ENCODE results near the gene LRIT3.

The LRIT3 gene, protein sequence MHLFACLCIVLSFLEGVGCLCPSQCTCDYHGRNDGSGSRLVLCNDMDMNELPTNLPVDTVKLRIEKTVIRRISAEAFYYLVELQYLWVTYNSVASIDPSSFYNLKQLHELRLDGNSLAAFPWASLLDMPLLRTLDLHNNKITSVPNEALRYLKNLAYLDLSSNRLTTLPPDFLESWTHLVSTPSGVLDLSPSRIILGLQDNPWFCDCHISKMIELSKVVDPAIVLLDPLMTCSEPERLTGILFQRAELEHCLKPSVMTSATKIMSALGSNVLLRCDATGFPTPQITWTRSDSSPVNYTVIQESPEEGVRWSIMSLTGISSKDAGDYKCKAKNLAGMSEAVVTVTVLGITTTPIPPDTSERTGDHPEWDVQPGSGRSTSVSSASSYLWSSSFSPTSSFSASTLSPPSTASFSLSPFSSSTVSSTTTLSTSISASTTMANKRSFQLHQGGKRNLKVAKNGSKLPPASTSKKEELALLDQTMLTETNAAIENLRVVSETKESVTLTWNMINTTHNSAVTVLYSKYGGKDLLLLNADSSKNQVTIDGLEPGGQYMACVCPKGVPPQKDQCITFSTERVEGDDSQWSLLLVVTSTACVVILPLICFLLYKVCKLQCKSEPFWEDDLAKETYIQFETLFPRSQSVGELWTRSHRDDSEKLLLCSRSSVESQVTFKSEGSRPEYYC

DNA sequence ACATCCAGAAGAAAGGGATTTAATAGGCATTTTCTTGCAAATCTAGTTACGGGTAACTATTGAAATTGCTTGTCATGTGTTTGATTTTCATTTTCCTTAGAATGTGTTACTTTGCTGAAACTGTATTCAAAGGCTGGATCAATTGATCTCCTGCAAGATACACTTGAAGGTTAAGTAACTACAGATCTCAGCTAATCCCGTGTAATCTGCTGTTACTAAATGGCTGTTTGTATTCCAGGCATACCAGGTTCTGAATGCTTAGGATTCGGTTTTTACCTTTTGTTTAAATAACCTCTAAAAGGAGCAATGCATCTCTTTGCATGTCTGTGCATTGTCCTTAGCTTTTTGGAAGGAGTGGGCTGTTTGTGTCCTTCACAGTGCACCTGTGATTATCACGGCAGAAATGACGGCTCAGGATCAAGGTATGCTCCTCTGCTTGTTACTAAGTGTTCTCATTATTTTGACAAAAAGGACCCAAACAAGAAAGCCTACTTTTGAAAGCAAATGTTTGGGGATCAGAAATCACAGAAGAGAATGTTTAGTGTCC is at the start of gene LRIT3:
Gene LRIT3, plus strand, starts transcription at position 212 of the 547 bp plus-strand sequence. Its CDS starts 95 bp downstream, at position 307.
- no peak for DNase-seq

DNA sequence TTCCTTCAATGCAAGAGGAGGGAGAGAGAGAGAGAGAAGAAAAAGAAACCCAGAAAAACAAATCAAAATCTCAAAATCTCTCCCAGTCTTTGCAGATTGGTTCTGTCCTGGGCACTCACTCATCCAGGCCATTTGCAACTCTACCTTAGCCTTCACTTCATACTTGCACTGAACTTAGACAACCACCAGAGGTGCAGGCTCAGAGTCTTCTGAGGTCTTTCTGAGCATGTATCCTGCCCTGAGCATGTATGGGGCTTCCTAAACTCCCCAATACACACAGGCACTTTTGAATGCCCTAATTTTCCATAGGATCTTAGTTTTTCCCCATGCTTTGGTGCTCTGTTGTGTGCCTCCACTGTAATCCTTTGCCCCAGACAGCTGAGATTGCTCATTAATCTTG is 49.0 kb upstream of the LRIT3 start:
- DNase-seq = no peak

- no peak for DNase-seq
Measured at GRCh38 chr4:109801099-109801789, 46.7 kb upstream of the LRIT3 start.

DNA sequence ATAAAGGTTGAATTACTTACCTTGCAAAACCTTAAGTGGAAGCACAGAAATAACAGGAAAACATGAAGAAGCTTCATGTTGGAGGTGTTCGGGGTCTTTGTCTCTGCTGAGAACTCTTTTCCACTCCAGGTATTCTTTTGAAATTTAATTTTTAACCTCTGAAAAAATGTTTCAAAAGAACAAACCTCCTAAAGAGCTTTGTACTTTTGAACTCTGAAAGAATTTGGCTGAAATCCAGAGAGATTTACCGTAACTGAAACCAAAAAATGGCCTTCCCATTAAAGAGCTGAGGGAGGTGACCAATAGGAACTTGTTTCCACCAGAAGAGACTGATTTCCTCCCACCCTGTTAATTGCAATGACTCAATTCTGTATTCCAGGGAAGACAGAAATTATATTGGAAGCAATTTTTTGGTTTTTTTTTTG is 46.0 kb upstream of the LRIT3 start, which contains the start of gene CFI:
Gene CFI, minus strand, starts transcription at position 105 of the 425 bp plus-strand sequence. Its CDS starts 28 bp downstream, at position 77.
- DNase-seq = no peak

DNA sequence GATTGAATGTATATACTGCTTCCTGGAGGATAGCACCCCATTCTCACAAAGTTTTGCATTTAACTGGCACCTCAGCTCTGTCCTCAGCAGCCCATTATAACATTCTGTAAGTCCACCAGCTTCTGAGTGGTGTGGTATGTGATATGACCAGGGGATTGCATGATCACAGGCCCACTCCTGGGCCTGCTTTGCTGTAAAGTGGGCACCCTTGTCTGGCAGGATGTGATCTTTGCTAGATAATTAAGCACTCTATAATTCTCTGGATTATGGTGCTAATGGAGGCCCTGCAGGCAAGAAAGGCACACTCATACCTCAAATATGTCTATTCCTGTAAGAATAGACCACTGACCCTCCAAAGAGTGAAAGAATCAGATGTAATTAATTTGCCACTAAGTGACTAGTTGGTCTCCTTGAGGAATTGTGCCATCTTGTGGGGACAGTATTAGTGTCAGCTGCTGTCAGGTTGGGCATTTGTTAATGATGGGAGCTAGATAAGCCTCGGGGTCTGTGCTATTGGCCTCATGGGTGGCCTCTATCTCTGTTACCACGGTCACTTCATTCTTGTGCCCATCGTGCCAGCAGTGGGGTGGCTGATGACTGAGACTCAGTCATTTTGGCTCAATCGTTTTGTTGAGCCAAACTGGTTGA is 43.9 kb upstream of the LRIT3 start:
- no peak for DNase-seq

DNA sequence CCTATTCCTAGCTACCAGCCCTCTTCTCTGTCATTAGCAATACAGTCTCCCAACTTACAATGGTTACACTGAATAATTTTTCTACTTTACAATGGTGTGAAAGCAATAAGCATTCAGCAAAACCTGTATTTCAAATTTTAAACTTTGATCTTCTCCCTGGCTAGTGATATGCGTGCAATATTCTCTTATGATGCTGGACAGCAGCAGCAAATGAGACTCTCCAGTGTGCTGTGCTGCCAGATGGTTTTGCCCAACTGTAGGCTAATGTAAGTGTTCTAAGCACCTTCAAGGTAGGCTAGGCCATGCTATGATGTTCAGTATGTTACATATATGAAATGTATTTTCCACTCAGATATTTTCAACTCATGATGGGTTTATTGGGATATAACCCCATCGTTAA is 38.3 kb upstream of the LRIT3 start:
- DNase-seq = no peak

DNA sequence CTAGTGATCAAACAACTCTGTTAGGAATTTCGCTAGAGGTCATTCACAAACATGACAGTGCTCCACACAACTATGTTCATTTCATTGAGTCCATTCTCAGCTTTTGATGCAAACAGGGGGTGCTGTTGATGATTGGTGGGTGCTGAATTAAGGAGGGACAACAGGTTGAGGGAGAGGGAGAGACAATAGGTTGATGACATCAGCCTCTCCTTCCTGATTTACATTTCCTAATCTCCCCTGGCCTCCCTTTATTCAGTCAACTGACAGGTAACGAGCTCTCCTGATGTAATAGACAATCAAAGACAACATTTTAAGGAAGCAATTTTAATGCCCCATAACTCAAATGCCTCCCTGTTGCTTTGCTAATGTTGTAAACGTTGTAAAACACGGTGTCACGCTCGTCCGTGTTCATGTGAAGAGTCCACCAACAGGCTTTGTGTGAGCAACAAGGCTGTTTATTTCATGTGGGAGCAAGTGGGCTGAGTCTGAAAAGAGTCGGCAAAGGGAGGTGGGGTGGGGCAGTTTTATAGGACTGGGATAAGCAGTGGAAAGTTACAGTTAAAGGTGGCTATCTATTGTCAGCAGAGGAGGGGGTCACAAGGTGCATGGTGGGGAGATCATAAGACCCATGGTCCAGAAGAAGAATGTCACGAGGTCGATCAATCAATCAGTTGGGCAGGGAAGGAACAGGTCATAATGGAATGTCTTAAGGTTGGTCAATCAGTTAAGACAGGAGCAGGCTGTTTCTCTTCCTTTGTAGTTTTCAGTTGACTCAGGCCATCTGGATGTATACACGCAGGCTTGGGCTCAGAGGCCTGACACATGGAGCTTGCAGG is 37.1 kb upstream of the LRIT3 start:
- no peak for DNase-seq

DNA sequence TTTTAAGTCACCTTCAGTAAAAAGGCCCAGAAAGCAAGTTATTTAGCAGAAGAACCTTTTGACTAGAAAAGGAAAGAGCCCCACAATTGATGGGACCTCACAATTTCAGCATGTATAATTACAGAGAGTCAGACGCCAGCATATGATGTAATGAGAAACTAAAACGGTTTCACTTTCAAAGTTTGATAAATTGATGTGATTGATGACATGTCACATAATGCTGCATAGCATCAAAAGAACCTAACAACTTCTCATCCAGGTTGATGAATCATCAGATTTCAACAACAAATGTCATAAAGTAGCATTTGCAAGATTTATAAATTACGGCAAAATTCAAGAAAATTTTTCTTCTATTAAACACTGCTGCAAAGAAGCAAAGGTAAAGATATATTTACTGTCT is 36.2 kb upstream of the LRIT3 start:
- DNase-seq = no peak

GRCh38 chr4:109815151-109816081 is 32.5 kb upstream of the LRIT3 start, which contains the start of gene GAR1:
GAR1 (plus strand) TSS chr4:109815762; CDS start chr4:109816165, 403 bp downstream.
- DNase-seq = peak; percentile 90

GRCh38 chr4:109816082-109816442 is 31.8 kb upstream of the LRIT3 start:
- peak; percentile 68 for DNase-seq

- no peak for DNase-seq
Measured at GRCh38 chr4:109816894-109817293, 31.0 kb upstream of the LRIT3 start.

- DNase-seq = no peak
Measured at GRCh38 chr4:109818268-109818667, 29.6 kb upstream of the LRIT3 start.

DNA sequence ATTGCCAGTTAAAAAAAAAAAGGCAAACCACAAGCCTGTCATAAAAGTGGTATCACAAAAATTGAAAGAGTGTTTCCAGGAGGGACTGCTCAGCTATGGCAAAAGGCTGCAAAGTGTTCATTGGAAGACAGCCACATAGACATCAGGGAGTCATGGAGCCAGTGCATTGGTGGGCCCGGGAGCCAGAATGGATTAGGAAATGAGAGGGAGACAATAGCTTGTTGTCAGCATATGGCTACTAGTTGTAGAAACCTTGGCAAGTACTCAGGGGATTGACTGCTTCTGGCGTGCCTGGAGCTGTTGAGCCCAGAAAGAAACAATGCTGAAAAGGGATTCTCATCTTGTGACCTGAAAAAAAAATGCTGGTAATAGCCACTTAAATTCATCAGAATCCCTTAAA is 27.3 kb upstream of the LRIT3 start:
- DNase-seq = no peak

- DNase-seq = no peak
Measured at GRCh38 chr4:109821185-109821584, 26.7 kb upstream of the LRIT3 start.

GRCh38 chr4:109826719-109827118 is 21.2 kb upstream of the LRIT3 start:
- DNase-seq = no peak

DNA sequence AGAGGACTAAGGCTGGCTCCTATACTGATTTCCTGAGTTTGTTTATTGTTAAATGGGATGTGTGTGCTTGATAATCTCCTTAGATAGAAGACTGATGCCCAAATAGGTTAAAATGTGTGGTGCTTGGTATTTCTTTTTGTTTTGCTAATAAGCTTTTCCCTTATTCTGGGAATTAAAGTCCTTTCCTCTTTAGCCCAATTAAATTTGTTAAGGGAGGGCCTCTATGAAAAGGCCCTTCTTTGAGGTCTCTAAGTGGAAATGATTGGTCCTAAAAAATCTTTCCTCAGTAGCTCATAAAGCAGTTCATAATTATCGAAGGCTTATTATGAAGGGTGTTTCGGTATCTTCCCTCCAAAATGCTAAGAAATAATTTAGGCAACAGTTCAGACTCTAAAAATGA is 20.2 kb upstream of the LRIT3 start, which contains the start of gene RRH:
Gene RRH, plus strand, starts transcription at position 301 of the 400 bp plus-strand sequence. Its CDS starts 56 bp downstream, at position 357.
- DNase-seq = no peak

DNA sequence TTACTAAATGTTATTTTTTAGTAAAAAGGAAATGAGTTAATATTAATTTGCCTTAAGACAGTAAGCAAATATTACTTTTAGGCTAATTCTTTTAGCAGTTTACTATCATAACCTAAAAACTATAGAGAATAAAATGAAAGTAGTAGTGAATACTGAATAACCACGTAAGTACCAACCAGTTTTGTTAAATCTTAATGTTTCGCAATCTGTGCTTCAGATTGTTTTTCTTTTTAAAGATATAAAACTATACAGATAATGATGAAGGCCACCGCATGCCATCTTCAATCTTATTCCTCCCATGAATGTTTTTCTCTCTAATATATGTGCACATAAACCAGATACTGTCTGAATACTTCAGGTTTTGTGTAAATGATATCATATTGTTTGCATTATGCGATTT is 14.2 kb upstream of the LRIT3 start:
- DNase-seq = no peak

GRCh38 chr4:109836985-109837384 is 10.9 kb upstream of the LRIT3 start:
- no peak for DNase-seq

DNA sequence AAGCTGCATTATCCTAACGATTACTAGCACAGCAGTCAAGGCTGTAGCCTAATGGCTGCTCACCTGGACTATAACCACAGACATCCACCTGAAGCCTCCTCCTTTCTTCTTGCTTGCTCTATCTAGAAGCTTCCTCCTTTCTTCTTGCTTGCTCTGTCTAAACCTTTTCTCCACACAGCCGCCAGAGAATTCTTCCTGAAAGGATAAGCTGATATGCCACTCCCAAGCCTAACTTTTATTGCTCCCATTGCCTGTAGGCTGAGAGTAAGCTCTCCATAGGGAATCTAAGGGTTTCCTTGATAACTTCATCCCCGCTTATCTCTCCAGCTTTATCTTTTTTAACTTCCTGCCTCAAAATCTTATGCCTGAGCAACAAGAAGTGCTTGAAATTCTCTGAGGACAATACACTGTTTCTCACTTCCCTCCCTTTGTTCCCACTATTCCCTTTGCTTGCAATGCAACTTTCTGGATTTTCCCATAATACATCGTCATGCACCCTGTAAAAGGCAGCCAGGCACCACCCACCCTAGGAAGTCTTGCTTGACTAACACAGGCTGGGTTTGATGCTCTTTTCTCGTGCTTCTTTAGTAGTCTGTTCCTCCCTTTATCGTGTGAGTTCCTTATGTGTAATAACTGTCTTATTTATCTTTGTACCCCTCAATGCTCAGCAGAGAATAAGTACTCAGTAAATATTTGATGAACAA is 1.4 kb upstream of the LRIT3 start:
- DNase-seq = no peak

GRCh38 chr4:109848501-109848900 is 594 bp downstream of the LRIT3 start:
- DNase-seq = no peak

Data from stimulated activated CD8-positive, alpha-beta memory T cell treated with anti-CD3 and anti-CD28 coated beads, Interleukin-4, amount 100 ng/mL, for 48 hours (primary cell).